Measurements from ENCODE around the gene RRP1B. TPM values are rescaled to one million over a fixed set of nuclear protein-coding genes. Genes with fewer than 3 reads are reported as not detected.
"Not testable (repeated sequence)": the region's sequence is repeated elsewhere in the genome, so short reads cannot be mapped to it uniquely, and the experiment has no call there.

The RRP1B gene
- total RNA-seq, 1 donor from 2014 or later = 15.4 TPM

- no peak for ATAC-seq
Observed at GRCh38 chr21:43676391-43676790, 17.0 kb downstream of the RRP1B start.

- no peak for ATAC-seq
Observed at GRCh38 chr21:43679951-43680350, 20.6 kb downstream of the RRP1B start.

- ATAC-seq = not testable (repeated sequence)
Observed at GRCh38 chr21:43680421-43680820, 21.1 kb downstream of the RRP1B start.

- ATAC-seq = no peak
Observed at GRCh38 chr21:43681650-43682049, 22.3 kb downstream of the RRP1B start.

DNA sequence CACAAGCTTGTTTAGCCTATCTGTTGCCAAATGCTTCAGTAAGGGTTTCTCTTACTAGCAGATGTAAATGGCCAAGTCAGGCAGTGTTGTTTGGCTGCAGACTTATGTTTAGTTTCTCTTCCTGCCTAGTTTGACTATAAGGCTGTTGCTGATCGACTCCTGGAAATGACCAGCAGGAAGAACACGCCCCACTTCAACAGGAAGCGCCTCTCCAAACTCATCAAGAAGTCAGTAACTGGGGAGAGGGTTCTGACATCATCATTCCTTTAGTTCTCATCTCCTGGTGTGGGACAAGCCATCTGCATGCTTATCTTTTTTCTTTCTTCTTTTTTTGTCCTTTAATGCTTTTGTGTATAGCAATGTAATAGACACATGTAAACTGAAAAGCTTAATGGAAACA is 25.1 kb downstream of the RRP1B start:
- peak; percentile 41 for ATAC-seq

DNA sequence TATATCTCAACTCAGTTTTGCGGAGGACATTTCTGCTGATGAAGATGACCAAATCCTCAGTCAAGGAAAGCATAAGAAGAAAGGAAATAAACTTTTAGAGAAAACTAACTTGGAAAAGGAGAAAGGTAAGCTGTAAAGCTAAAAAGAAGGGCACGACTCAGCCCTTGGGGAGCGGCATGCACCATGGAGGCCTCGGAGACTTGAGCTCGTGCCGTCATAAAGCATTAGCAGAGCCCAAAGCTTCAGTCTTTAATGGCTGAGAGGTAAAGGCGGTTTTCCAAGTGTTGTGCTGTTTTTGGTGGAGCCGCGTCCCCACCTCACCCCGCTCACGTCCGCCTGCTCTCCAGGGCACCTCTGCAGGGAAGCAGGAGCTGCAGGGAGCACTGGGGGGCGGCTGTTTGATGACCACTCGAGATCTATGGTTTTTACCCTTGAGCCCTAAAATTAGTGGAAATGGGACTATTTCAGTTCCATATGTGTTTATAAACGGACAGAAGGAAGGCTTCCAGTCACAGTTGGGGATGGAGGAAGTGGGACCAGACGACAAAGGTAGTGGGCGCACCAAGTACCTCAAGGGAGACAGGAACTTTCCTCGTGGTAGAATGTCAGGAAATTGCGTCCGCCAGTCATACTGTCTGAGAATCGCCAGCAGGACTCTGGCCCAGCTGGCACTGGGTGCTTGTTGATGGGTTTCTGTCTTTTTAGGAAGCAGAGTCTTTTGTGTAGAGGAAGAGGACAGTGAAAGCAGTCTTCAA is 27.6 kb downstream of the RRP1B start:
- no peak for ATAC-seq

GRCh38 chr21:43687566-43688399 is 28.4 kb downstream of the RRP1B start:
- ATAC-seq = no peak

DNA sequence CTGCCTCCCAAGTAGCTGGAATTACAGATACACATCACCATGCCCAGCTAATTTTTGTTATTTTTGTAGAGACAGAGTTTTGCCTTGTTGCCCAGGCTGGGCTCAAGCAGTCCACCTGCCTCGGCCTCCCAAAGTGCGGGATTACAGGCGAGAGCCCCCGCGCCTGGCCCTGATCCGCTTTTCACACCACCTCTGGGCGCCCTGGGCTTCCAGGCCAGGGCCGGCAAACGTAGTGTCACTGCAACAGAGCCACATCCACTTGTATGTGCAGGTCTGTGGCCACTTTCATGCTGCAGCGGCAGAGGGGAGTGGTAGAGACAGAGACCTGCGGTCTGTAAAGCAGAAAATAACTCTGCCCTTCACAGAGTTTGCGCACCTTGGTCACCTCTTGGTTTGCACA is 29.5 kb downstream of the RRP1B start:
- no peak for ATAC-seq

GRCh38 chr21:43689556-43690337 is 30.4 kb downstream of the RRP1B start:
- no peak for ATAC-seq

- no peak for ATAC-seq
Observed at GRCh38 chr21:43690346-43690745, 31.0 kb downstream of the RRP1B start.

GRCh38 chr21:43691086-43691795 is 31.9 kb downstream of the RRP1B start:
- ATAC-seq = peak; percentile 73

GRCh38 chr21:43691801-43692200 is 32.4 kb downstream of the RRP1B start:
- ATAC-seq = no peak

DNA sequence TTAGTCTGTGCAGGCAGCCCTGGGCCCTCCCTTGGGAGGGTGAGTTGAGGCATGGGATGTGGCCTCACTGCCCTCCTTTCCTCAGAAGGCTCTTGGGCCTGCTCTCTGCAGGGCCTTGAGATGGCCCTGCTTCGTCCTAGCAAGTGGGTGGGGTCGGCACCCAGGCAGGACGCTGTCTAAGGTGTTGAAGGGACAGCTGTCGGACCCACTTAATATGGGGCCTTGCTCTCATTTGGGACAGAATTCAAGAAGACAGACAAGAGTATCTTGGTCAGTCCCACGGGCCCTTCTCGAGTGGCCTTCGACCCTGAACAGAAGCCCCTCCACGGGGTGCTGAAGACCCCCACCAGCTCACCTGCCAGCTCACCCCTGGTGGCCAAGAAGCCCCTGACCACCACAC is 33.6 kb downstream of the RRP1B start:
- ATAC-seq = no peak

DNA sequence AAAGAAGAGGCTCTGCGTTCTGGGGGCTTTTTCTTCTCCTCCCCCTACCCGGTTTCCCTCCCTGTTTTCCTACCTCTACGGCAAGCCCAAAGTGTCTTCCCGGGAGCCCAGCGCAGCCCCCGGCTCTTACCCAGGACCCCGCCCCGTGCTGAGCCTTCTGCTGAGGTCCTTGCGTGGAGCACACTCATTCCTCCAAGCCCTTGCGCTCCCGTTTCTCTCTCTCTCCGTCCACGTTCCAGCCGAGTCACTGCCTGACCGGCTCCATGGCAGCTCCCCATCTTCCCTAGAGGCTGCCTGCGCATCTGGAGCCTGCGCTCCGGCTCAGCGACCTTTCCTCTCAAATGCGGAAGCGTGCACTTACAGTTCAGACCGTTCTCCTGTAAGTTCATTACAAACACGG is 34.6 kb downstream of the RRP1B start:
- no peak for ATAC-seq

- ATAC-seq = no peak
Observed at GRCh38 chr21:43694437-43695079, 35.2 kb downstream of the RRP1B start.

- ATAC-seq = peak; percentile 23
Observed at GRCh38 chr21:43696214-43696613, 36.9 kb downstream of the RRP1B start.

DNA sequence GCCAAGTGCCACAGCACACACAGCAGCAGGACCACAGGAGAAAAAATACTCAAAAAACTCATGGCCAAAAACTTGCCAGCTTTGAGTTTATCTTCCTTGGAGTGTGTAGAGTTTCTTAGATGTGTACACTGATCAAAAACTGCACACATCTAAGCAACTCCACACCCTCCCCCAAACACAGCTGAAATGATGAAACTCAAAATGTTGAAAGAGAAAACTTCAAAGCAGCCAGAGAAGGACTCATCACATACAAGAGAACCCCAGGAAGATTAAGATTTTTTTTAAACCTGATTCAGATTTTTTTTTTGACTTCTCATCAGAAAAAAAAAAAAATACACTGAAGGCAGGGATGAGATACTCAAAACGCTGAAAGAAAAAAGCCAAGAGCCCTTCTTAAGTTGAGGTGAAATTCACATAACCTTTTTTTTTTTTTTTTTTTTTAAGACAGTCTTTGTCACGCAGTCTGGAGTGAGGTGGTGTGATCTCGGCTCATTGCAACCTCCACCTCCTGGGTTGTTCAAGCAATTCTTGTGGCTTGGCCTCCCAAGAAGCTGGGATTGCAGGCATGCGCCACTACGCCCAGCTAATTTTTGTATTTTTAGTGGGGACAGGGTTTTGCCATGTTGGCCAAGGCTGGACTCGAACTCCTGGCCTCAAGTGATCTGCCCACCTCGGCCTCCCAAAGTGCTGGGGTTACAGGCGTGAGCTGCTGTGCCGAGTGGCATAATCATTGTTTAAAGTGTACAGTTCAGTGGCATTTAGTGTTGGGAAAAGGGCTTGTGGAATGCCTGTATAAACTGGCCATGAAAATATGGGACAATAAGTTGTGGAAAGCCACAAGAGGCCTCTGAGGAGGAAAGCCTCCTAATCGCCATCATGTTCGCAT is 38.6 kb downstream of the RRP1B start:
- no peak for ATAC-seq

GRCh38 chr21:43699492-43699777 is 40.1 kb downstream of the RRP1B start:
- ATAC-seq = not testable (repeated sequence)

GRCh38 chr21:43699933-43700599 is 40.7 kb downstream of the RRP1B start:
- no peak for ATAC-seq
